Loucy (cell line): ENCODE results near the gene RUNX1.

Source experiments
- CTCF ChIP-seq: fragments of 200-600 bp; sonication (generic); conservative IDR thresholded peaks from 2 replicates; pipeline ENCODE4 v1.5.1; 2014; ENCODE audit warnings: mild to moderate bottlenecking, antibody characterized with exemption, low read length
- EZH2phosphoT487 ChIP-seq: fragments of 200-600 bp; IDR thresholded peaks from 2 replicates; pipeline ENCODE4 v1.6.1; 2018; ENCODE audit warnings: antibody characterized with exemption, mild to moderate bottlenecking, moderate library complexity, borderline replicate concordance

GRCh38 chr21:34788879-34789278, 260.2 kb downstream of the RUNX1 start:
- TF ChIP-seq CTCF (no peak), EZH2phosphoT487 (no peak)
